ENCODE data around the gene KRT3. TPM values are rescaled to one million over a fixed set of nuclear protein-coding genes. Genes with fewer than 3 reads are reported as not detected.

The KRT3 gene
- total RNA-seq, 1 donor from 2014 or later = under 0.01 TPM

GRCh38 chr12:52759218-52759617 is 36.7 kb downstream of the KRT3 start:
- Histone ChIP-seq H3K27me3 (ENCODE audit: control insufficient read depth, insufficient read depth, low read length) (peaks cover 6% of the 10 kb centered on the region), H3K4me3 (ENCODE audit: low read depth, low read length) (no peak overlapping the region), H3K36me3 (ENCODE audit: control insufficient read depth, insufficient read depth, low read length) (no peaks in the 10 kb centered on the region)
- no peak for TF ChIP-seq CTCF (IDR thresholded peaks at IDR 0.05; ENCODE audit: insufficient read depth, low read length, severe bottlenecking)
- no peak for FAIRE-seq
- DNase-seq (ENCODE audit: low read depth) = no peak

GRCh38 chr12:52757449-52758176 is 38.3 kb downstream of the KRT3 start:
- Histone ChIP-seq H3K4me3 (ENCODE audit: low read depth, low read length) (no peak overlapping the region), H3K27me3 (ENCODE audit: control insufficient read depth, insufficient read depth, low read length) (peaks cover 6% of the 10 kb centered on the region), H3K36me3 (ENCODE audit: control insufficient read depth, insufficient read depth, low read length) (no peaks in the 10 kb centered on the region)
- no peak for DNase-seq (ENCODE audit: low read depth)
- FAIRE-seq = no peak
- TF ChIP-seq CTCF (IDR thresholded peaks at IDR 0.05; ENCODE audit: insufficient read depth, low read length, severe bottlenecking) = no peak

- peaks cover 6% of the 10 kb centered on the region for H3K27me3 ChIP-seq (ENCODE audit: control insufficient read depth, insufficient read depth, low read length)
- TF ChIP-seq CTCF (IDR thresholded peaks at IDR 0.05; ENCODE audit: insufficient read depth, low read length, severe bottlenecking) = no peak
- peak; percentile 13 for FAIRE-seq
- H3K36me3 ChIP-seq (ENCODE audit: control insufficient read depth, insufficient read depth, low read length) = no peaks in the 10 kb centered on the region
- H3K4me3 ChIP-seq (ENCODE audit: low read depth, low read length) = no peak overlapping the region
- no peak for DNase-seq (ENCODE audit: low read depth)
These were observed 39.5 kb downstream of the KRT3 start for GRCh38 chr12:52756281-52756960.

DNA sequence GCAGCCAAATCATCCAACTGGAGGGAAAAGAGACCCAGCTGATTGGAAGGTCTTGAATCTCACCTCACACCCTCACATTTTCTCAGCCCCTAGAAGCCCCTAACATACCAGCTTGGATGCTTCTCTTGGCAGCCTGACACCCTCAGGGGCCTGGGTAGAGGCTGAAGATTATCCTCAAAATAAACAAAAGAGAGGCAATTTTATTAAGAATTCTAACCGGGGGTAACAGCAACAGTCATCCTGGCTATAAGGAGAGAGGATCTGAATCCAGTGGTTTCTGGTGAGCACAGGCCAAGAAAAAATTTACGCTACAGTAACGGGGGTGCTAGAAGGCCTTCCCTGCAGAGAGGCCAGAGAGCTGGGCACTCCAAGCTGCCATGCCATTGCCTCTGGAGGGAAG is 40.4 kb downstream of the KRT3 start:
- no peak for DNase-seq (ENCODE audit: low read depth)
- peaks cover 6% of the 10 kb centered on the region for H3K27me3 ChIP-seq (ENCODE audit: control insufficient read depth, insufficient read depth, low read length)
- no peak for FAIRE-seq

DNA sequence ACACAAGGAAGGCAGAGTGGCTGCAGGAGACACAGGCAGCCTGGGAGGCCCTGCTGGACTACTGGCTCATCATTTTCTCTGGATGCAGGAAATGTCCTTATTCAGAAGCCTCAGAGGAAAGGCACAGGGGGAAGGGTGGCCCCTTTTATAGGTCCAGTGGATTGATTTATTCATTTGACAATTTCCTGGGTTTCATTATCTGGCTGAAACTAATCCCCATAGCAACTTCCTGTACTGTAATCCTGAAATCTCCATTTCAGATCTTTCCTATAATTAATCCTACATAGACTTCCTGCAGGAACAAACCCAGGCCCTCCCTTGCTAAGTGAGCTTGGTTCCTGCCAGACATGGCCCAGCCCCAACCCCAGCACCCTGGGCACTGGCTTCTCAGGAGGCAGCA is 41.8 kb downstream of the KRT3 start:
- TF ChIP-seq CTCF (IDR thresholded peaks at IDR 0.05; ENCODE audit: insufficient read depth, low read length, severe bottlenecking) = no peak

More for the DNA sequence above, 40.4 kb downstream of the KRT3 start:
- no peak for TF ChIP-seq CTCF (IDR thresholded peaks at IDR 0.05; ENCODE audit: insufficient read depth, low read length, severe bottlenecking)
- Histone ChIP-seq H3K36me3 (ENCODE audit: control insufficient read depth, insufficient read depth, low read length) (no peaks in the 10 kb centered on the region), H3K4me3 (ENCODE audit: low read depth, low read length) (no peak overlapping the region)

More for the DNA sequence above, 41.8 kb downstream of the KRT3 start:
- no peaks in the 10 kb centered on the region for H3K36me3 ChIP-seq (ENCODE audit: control insufficient read depth, insufficient read depth, low read length)
- no peak for DNase-seq (ENCODE audit: low read depth)
- H3K27me3 ChIP-seq (ENCODE audit: control insufficient read depth, insufficient read depth, low read length) = peaks cover 6% of the 10 kb centered on the region
- FAIRE-seq = no peak
- no peak overlapping the region for H3K4me3 ChIP-seq (ENCODE audit: low read depth, low read length)

Measured in bronchial epithelial cell (primary cell).